Keratinocyte (primary cell): ENCODE results near the gene SLF2.

Source experiments
- CTCF ChIP-seq, 3 experiments: IDR thresholded peaks in 1 of 3; conservative IDR thresholded peaks in 1 of 3; optimal IDR thresholded peaks in 1 of 3; 2 replicates in 2 of 3; 3 replicates in 1 of 3; pipeline versions ENCODE3 to v1.5.1; 2011; ENCODE audit warnings: low read length in 3 of 3, mild to moderate bottlenecking in 3 of 3, moderate library complexity in 2 of 3, control low read depth in 1 of 3, inconsistent platforms in 1 of 3; ENCODE audit not compliant: insufficient read depth in 2 of 3; ENCODE audit errors: extremely low read depth in 1 of 3
- EZH2 ChIP-seq: IDR thresholded peaks from one replicate; pipeline ENCODE4 v1.6.1; 2012; ENCODE audit warnings: inconsistent platforms, mild to moderate bottlenecking, low read length, moderate library complexity

- no peak for TF ChIP-seq EZH2
- TF ChIP-seq CTCF (optimal IDR thresholded peaks at IDR 0.05 in 1 of 3, IDR thresholded peaks at IDR 0.05 in 1 of 3, conservative IDR thresholded peaks at IDR 0.05 in 1 of 3; ENCODE audit: extremely low read depth in 1 of 3, insufficient read depth in 2 of 3, low read length in 3 of 3) = no peak
These were observed 87.6 kb downstream of the SLF2 start for GRCh38 chr10:101000127-101000914.
